ENCODE measurements around the gene SERPINA4. TPM values are rescaled to one million over a fixed set of nuclear protein-coding genes. Genes with fewer than 3 reads are reported as not detected.

Gene SERPINA4
- total RNA-seq, 1 donor from 2014 or later: not detected

DNA sequence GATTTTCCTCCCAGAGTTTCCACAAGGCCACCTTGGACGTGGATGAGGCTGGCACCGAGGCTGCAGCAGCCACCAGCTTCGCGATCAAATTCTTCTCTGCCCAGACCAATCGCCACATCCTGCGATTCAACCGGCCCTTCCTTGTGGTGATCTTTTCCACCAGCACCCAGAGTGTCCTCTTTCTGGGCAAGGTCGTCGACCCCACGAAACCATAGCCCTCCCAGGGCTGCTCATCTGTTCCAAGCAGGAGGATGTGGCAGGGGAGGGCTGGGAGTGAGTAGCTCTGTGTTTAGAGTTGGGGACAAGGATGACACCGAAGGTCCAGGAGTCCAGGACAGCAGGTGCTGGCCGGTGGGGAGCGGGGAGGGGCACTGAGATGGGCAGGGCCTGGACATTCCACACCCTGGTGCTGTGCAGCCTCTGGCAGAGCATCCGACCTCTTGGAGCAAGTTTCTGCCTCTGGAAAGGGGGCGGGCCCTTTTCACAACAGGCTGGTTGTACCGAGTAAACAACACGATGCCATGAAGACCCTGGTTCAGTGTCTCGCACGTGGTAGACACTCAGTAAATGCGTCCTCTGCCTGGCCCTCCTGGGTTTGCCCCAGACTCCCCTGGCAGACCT, 8.2 kb downstream of the SERPINA4 start:
- TF ChIP-seq, protein P1, sequence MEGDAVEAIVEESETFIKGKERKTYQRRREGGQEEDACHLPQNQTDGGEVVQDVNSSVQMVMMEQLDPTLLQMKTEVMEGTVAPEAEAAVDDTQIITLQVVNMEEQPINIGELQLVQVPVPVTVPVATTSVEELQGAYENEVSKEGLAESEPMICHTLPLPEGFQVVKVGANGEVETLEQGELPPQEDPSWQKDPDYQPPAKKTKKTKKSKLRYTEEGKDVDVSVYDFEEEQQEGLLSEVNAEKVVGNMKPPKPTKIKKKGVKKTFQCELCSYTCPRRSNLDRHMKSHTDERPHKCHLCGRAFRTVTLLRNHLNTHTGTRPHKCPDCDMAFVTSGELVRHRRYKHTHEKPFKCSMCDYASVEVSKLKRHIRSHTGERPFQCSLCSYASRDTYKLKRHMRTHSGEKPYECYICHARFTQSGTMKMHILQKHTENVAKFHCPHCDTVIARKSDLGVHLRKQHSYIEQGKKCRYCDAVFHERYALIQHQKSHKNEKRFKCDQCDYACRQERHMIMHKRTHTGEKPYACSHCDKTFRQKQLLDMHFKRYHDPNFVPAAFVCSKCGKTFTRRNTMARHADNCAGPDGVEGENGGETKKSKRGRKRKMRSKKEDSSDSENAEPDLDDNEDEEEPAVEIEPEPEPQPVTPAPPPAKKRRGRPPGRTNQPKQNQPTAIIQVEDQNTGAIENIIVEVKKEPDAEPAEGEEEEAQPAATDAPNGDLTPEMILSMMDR (IDR thresholded peaks at IDR 0.05): no peak
- peaks cover 9% of the 10 kb centered on the region for H3K4me1 Mint-ChIP-seq (ENCODE audit: unreplicated experiment)
- no peak for DNase-seq (ENCODE audit: extremely low spot score, unreplicated experiment)
- H3K4me3 Mint-ChIP-seq (ENCODE audit: unreplicated experiment): no peak overlapping the region
- H3K27me3 Mint-ChIP-seq (ENCODE audit: unreplicated experiment): peaks cover 8% of the 10 kb centered on the region
- H3K9me3 Mint-ChIP-seq (ENCODE audit: unreplicated experiment): no peaks in the 10 kb centered on the region
- H3K36me3 Mint-ChIP-seq (ENCODE audit: unreplicated experiment): no peaks in the 10 kb centered on the region
- H3K27ac Mint-ChIP-seq (ENCODE audit: unreplicated experiment): no peak overlapping the region

DNA sequence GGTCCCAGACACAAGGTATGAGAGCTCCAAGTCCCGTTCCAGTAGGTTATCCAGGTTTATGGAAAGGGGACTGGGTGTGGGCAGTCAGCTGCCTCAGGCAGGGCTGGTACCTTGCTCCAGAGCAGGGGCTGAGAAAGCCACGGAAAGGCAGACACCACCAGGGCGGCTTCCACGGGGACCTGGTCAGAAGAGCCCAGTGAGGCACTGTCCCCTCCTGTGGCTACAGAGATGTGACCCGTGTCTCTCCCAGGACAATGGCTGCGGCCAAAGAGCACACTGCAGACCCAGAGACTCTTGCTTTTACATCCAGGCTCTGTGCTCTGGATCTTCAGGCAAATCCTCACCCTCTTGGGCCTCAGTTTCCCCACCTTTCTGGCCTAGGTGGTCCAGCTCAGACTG, 8.8 kb downstream of the SERPINA4 start:
- no peak for DNase-seq (ENCODE audit: extremely low spot score, unreplicated experiment)
- Mint-ChIP-seq H3K9me3 (ENCODE audit: unreplicated experiment) (no peaks in the 10 kb centered on the region), H3K4me3 (ENCODE audit: unreplicated experiment) (no peak overlapping the region), H3K36me3 (ENCODE audit: unreplicated experiment) (no peaks in the 10 kb centered on the region), H3K4me1 (ENCODE audit: unreplicated experiment) (peaks cover 9% of the 10 kb centered on the region), H3K27me3 (ENCODE audit: unreplicated experiment) (peaks cover 8% of the 10 kb centered on the region), H3K27ac (ENCODE audit: unreplicated experiment) (no peak overlapping the region)
- TF ChIP-seq, protein P1 (IDR thresholded peaks at IDR 0.05): no peak

GRCh38 chr14:94570440-94570839, 9.2 kb downstream of the SERPINA4 start:
- Mint-ChIP-seq H3K4me1 (ENCODE audit: unreplicated experiment) (peaks cover 9% of the 10 kb centered on the region), H3K9me3 (ENCODE audit: unreplicated experiment) (no peaks in the 10 kb centered on the region), H3K36me3 (ENCODE audit: unreplicated experiment) (no peaks in the 10 kb centered on the region), H3K4me3 (ENCODE audit: unreplicated experiment) (no peak overlapping the region), H3K27me3 (ENCODE audit: unreplicated experiment) (peaks cover 8% of the 10 kb centered on the region), H3K27ac (ENCODE audit: unreplicated experiment) (no peak overlapping the region)
- DNase-seq (ENCODE audit: extremely low spot score, unreplicated experiment): no peak
- TF ChIP-seq, protein P1 (IDR thresholded peaks at IDR 0.05): no peak

- Mint-ChIP-seq H3K4me3 (ENCODE audit: unreplicated experiment) (no peak overlapping the region), H3K9me3 (ENCODE audit: unreplicated experiment) (no peaks in the 10 kb centered on the region), H3K27me3 (ENCODE audit: unreplicated experiment) (peaks cover 4% of the 10 kb centered on the region), H3K27ac (ENCODE audit: unreplicated experiment) (peak overlapping the region; percentile 27), H3K4me1 (ENCODE audit: unreplicated experiment) (peaks cover 9% of the 10 kb centered on the region), H3K36me3 (ENCODE audit: unreplicated experiment) (no peaks in the 10 kb centered on the region)
- TF ChIP-seq, protein P1 (IDR thresholded peaks at IDR 0.05): no peak
- no peak for DNase-seq (ENCODE audit: extremely low spot score, unreplicated experiment)
Observed at GRCh38 chr14:94571395-94571794, 10.2 kb downstream of the SERPINA4 start.

DNA sequence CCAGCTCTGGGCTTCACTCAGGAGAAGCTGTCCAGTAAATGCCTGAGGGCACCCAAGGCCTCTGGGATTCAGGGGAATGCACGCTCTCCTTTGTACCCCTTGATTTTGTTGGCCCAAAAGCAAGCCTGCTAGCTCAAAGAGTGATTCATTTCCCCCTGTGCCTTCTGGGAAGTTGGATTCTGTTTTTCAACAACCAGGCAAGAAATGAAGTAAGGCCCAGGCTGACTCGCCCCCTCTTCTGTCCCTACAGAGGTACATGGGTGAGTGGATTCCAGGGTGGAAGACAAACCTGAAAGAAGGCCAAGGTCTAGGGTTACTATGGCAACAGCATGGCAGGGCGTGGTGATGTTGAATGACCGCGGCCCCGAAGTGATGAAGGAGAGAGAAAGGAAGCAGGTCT, 10.7 kb downstream of the SERPINA4 start:
- Mint-ChIP-seq H3K27ac (ENCODE audit: unreplicated experiment) (peak overlapping the region; percentile 60), H3K4me3 (ENCODE audit: unreplicated experiment) (no peak overlapping the region), H3K36me3 (ENCODE audit: unreplicated experiment) (no peaks in the 10 kb centered on the region), H3K4me1 (ENCODE audit: unreplicated experiment) (peaks cover 9% of the 10 kb centered on the region), H3K9me3 (ENCODE audit: unreplicated experiment) (no peaks in the 10 kb centered on the region), H3K27me3 (ENCODE audit: unreplicated experiment) (peaks cover under 1% of the 10 kb centered on the region)
- DNase-seq (ENCODE audit: extremely low spot score, unreplicated experiment): no peak
- TF ChIP-seq, protein P1 (IDR thresholded peaks at IDR 0.05): no peak

All from osteocyte (in vitro differentiated cells).